HEK293 (cell line): Measurements from ENCODE around the gene WRAP73.

Experiments
- CTCF ChIA-PET: fragments of 350-600 bp; formaldehyde crosslinking; extraction: SDS; loops from one replicate; lab custom pipeline; 2021; ENCODE audit warnings: antibody characterized with exemption; lab: Yijun Ruan, JAX
- POLR2A ChIA-PET: fragments of 300-600 bp; formaldehyde crosslinking; extraction: SDS; loops from one replicate; lab custom pipeline; 2020; ENCODE audit warnings: antibody characterized with exemption, inconsistent platforms; lab: Yijun Ruan, JAX
- H3K27ac ChIP-seq: fragments of 200-500 bp; sonication (Bioruptor generic); 2 replicates; pipeline ENCODE4 v1.5.1; 2014; ENCODE audit warnings: low read depth, low read length, control low read depth, inconsistent platforms; ENCODE audit errors: extremely low read depth
- H3K36me3 ChIP-seq, 2 experiments: fragments of 200-500 bp in 1 of 2; sonication (Bioruptor generic) in 1 of 2; 1 replicate in 1 of 2; 2 replicates in 1 of 2; pipeline ENCODE4 v1.5.1; 2014 to 2017; ENCODE audit warnings: inconsistent platforms in 2 of 2, low read length in 2 of 2; ENCODE audit not compliant: control insufficient read depth in 2 of 2, insufficient read depth in 1 of 2
- H3K4me1 ChIP-seq: fragments of 200-500 bp; sonication (Bioruptor generic); 2 replicates; pipeline ENCODE4 v1.5.1; 2014; ENCODE audit warnings: mild to moderate bottlenecking, low read length, inconsistent platforms; ENCODE audit not compliant: control insufficient read depth, insufficient read depth
- H3K4me3 ChIP-seq: 2 replicates; pipeline ENCODE4 v1.5.1; 2011; ENCODE audit warnings: low read depth, mild to moderate bottlenecking, control low read depth, low read length, moderate library complexity
- H3K9me3 ChIP-seq: fragments of 200-500 bp; sonication (Bioruptor generic); 2 replicates; pipeline ENCODE4 v1.5.1; 2014; ENCODE audit warnings: low read depth, low read length, inconsistent platforms; ENCODE audit not compliant: control insufficient read depth, insufficient read depth
- ATF2 ChIP-seq: fragments of 450-650 bp; formaldehyde crosslinking; IDR thresholded peaks from 2 replicates; pipeline ENCODE4 v1.5.1; 2016; ENCODE audit warnings: missing biosample characterization, missing genetic modification characterization, low read depth
- BCL11B ChIP-seq: fragments of 450-650 bp; formaldehyde crosslinking; IDR thresholded peaks from 2 replicates; pipeline ENCODE4 v1.5.1; 2016; ENCODE audit warnings: low read depth, missing biosample characterization, missing genetic modification characterization
- GLIS2 ChIP-seq: fragments of 450-650 bp; formaldehyde crosslinking; IDR thresholded peaks from 2 replicates; pipeline ENCODE4 v1.5.1; 2016; ENCODE audit warnings: missing biosample characterization, missing genetic modification characterization
- PRDM10 ChIP-seq: fragments of 450-650 bp; formaldehyde crosslinking; IDR thresholded peaks from 2 replicates; pipeline ENCODE4 v1.5.1; 2016; ENCODE audit warnings: missing biosample characterization, missing genetic modification characterization
- SCRT2 ChIP-seq: fragments of 450-650 bp; formaldehyde crosslinking; IDR thresholded peaks from 2 replicates; pipeline ENCODE4 v1.5.1; 2016; ENCODE audit warnings: missing biosample characterization, missing genetic modification characterization
- SP2 ChIP-seq: fragments of 450-650 bp; formaldehyde crosslinking; IDR thresholded peaks from 2 replicates; pipeline ENCODE4 v1.5.1; 2016; ENCODE audit warnings: missing biosample characterization, missing genetic modification characterization
- SP3 ChIP-seq: fragments of 450-650 bp; formaldehyde crosslinking; IDR thresholded peaks from 2 replicates; pipeline ENCODE4 v1.5.1; 2016; ENCODE audit warnings: missing biosample characterization, missing genetic modification characterization
- TCF7L2 ChIP-seq: IDR thresholded peaks from 2 replicates; pipeline ENCODE4 v1.6.1; 2011; ENCODE audit warnings: low read depth, mild to moderate bottlenecking, inconsistent platforms, low read length, moderate library complexity, borderline replicate concordance
- ZBTB17 ChIP-seq: fragments of 450-650 bp; formaldehyde crosslinking; IDR thresholded peaks from 2 replicates; pipeline ENCODE4 v1.5.1; 2016; ENCODE audit warnings: missing biosample characterization, missing genetic modification characterization
- ZBTB44 ChIP-seq: fragments of 450-650 bp; IDR thresholded peaks from 2 replicates; pipeline ENCODE4 v1.5.1; 2018; ENCODE audit warnings: missing biosample characterization, mild to moderate bottlenecking, missing genetic modification characterization
- ZFHX2 ChIP-seq: fragments of 450-650 bp; formaldehyde crosslinking; conservative IDR thresholded peaks from 2 replicates; pipeline ENCODE4 v1.5.1; 2016; ENCODE audit warnings: missing biosample characterization, missing genetic modification characterization
- ZIC2 ChIP-seq: fragments of 450-650 bp; formaldehyde crosslinking; IDR thresholded peaks from 2 replicates; pipeline ENCODE4 v1.5.1; 2016; ENCODE audit warnings: missing biosample characterization, missing genetic modification characterization
- ZNF157 ChIP-seq: fragments of 450-650 bp; formaldehyde crosslinking; IDR thresholded peaks from 2 replicates; pipeline ENCODE4 v1.5.1; 2016; ENCODE audit warnings: missing biosample characterization, missing genetic modification characterization
- ZNF24 ChIP-seq: fragments of 450-650 bp; formaldehyde crosslinking; IDR thresholded peaks from 2 replicates; pipeline ENCODE4 v1.5.1; 2016; ENCODE audit warnings: missing biosample characterization, missing genetic modification characterization
- ZNF391 ChIP-seq: fragments of 450-650 bp; formaldehyde crosslinking; IDR thresholded peaks from 2 replicates; pipeline ENCODE4 v1.5.1; 2016; ENCODE audit warnings: low read depth, missing biosample characterization, missing genetic modification characterization, borderline replicate concordance
- ZNF658 ChIP-seq: fragments of 450-650 bp; formaldehyde crosslinking; IDR thresholded peaks from 2 replicates; pipeline ENCODE4; 2016; ENCODE audit warnings: missing biosample characterization, missing genetic modification characterization
- ZNF664 ChIP-seq: fragments of 450-650 bp; formaldehyde crosslinking; IDR thresholded peaks from 2 replicates; pipeline ENCODE4 v1.5.1; 2016; ENCODE audit warnings: missing biosample characterization, missing genetic modification characterization
- ZNF785 ChIP-seq: fragments of 450-650 bp; formaldehyde crosslinking; IDR thresholded peaks from 2 replicates; pipeline ENCODE4 v1.5.1; 2016; ENCODE audit warnings: missing biosample characterization, missing genetic modification characterization

WRAP73 gene

GRCh38 chr1:3672231-3672970 is 22.5 kb upstream of the WRAP73 start:
- Histone ChIP-seq H3K36me3 (no peaks in the 10 kb centered on the region), H3K4me3 (no peak overlapping the region), H3K4me1 (peaks cover 2% of the 10 kb centered on the region; the same call in 1 of the 2 replicates), H3K9me3 (no peaks in the 10 kb centered on the region), H3K27ac (no peak overlapping the region)
- POLR2A ChIA-PET, result no interaction called here
- CTCF ChIA-PET, result interaction anchor here (0.6 to 0.7 kb wide), 2 partner anchors 53 to 56 kb away, joined by 3 to 6 read pairs; no protein-coding TSS in a partner anchor
- TF ChIP-seq SCRT2 (tag by site-specific recombination), result peak; percentile 35; the same call in 1 of the 2 replicates
- TF ChIP-seq ZNF391 (tag by site-specific recombination), result no peak
- TF ChIP-seq ATF2 (tag by site-specific recombination), result no peak
- peak; percentile 22; the same call in 1 of the 2 replicates for TF ChIP-seq SP2 (tag by site-specific recombination)
- TF ChIP-seq ZNF24 (tag by site-specific recombination), result no peak
- TF ChIP-seq PRDM10, result no peak
- no peak for TF ChIP-seq ZNF664 (tag by site-specific recombination)
- no peak for TF ChIP-seq ZBTB44 (tag by site-specific recombination)
- no peak for TF ChIP-seq ZNF157 (tag by site-specific recombination)
- peak; percentile 38; the same call in 1 of the 2 replicates for TF ChIP-seq ZFHX2 (tag by site-specific recombination)
- TF ChIP-seq SP3 (tag by site-specific recombination), result no peak
- TF ChIP-seq ZNF658 (tag by site-specific recombination), result no peak
- no peak for TF ChIP-seq ZNF785 (tag by site-specific recombination)
- TF ChIP-seq BCL11B (tag by site-specific recombination), result no peak

- H3K36me3 ChIP-seq, result no peaks in the 10 kb centered on the region
- ChIA-PET POLR2A (no interaction called here), CTCF (interaction anchor here (0.7 kb wide), 1 partner anchor 52 kb away, joined by 6 read pairs; no protein-coding TSS in a partner anchor)
- no peak overlapping the region for H3K27ac ChIP-seq
- peak; percentile 25; the same call in 1 of the 2 replicates for TF ChIP-seq GLIS2 (tag by site-specific recombination)
- no peak for TF ChIP-seq ZBTB17 (tag by site-specific recombination)
- TF ChIP-seq ZIC2 (tag by site-specific recombination), result peak; percentile 92
- TF ChIP-seq TCF7L2, result no peak
- H3K4me3 ChIP-seq, result no peak overlapping the region
- peaks cover 2% of the 10 kb centered on the region; the same call in 1 of the 2 replicates for H3K4me1 ChIP-seq
- no peaks in the 10 kb centered on the region for H3K9me3 ChIP-seq
Measured at GRCh38 chr1:3671371-3672180, 21.7 kb upstream of the WRAP73 start.
